Upper lobe of left lung (tissue), 6 donors: ENCODE data around the gene PRLR. TPM values are rescaled to one million over a fixed set of nuclear protein-coding genes. Genes with fewer than 3 reads are reported as not detected.

Experiments
- ATAC-seq, 2 donors: fragments of 200-7000 bp; cut with Tn5 transposase; one replicate each; pipeline ENCODE4 v1.9.1; 2022; ENCODE audit warnings: mild to moderate bottlenecking in 2 of 2, moderate library complexity in 2 of 2; ENCODE audit not compliant: low FRiP score in 2 of 2
- DNase-seq, 2 donors: peaks; one replicate each; pipeline ENCODE4 v3.0.0-alpha.2; 2019 to 2020
- H3K27ac ChIP-seq, 4 donors: fragments of 200-600 bp; sonication (generic); one replicate each; pipeline ENCODE4 v1.5.1; 2016 to 2019
- H3K27me3 ChIP-seq, 4 donors: fragments of 200-600 bp; sonication (generic); one replicate each; pipeline ENCODE4 v1.5.1; 2017 to 2019
- H3K36me3 ChIP-seq, 4 donors: fragments of 200-600 bp; sonication (generic); one replicate each; pipeline ENCODE4 v1.5.1; 2016 to 2019
- H3K4me1 ChIP-seq, 4 donors: fragments of 200-600 bp; sonication (generic); one replicate each; pipeline ENCODE4 v1.5.1; 2018 to 2019
- H3K4me3 ChIP-seq, 4 donors: fragments of 200-600 bp; sonication (generic); one replicate each; pipeline ENCODE4 v1.5.1; 2017 to 2019; ENCODE audit warnings: mild to moderate bottlenecking in 2 of 4, moderate library complexity in 1 of 4
- H3K9me3 ChIP-seq, 4 donors: fragments of 200-600 bp; sonication (generic); one replicate each; pipeline ENCODE4 v1.5.1; 2018 to 2019
- CTCF ChIP-seq, 6 experiments: fragments of 450-650 bp in 4 of 6; fragments of 200-600 bp in 2 of 6; sonication (generic) in 2 of 6; IDR thresholded peaks; one replicate each; pipeline ENCODE4 v1.5.1; 2016 to 2019; ENCODE audit warnings: antibody characterized with exemption in 6 of 6
- EP300 ChIP-seq, 4 donors: sonication (generic); formaldehyde crosslinking; IDR thresholded peaks; one replicate each; pipeline ENCODE4 v1.5.1; 2017; ENCODE audit warnings: antibody characterized with exemption in 4 of 4, control low read depth in 2 of 4
- POLR2A ChIP-seq, 4 donors: fragments of 450-650 bp; IDR thresholded peaks; one replicate each; pipeline ENCODE4 v1.5.1; 2016 to 2017; ENCODE audit warnings: antibody characterized with exemption in 4 of 4, mild to moderate bottlenecking in 2 of 4
- POLR2AphosphoS5 ChIP-seq, 2 donors: sonication (generic); formaldehyde crosslinking; IDR thresholded peaks; one replicate each; pipeline ENCODE4 v1.5.1; 2017; ENCODE audit warnings: antibody characterized with exemption in 2 of 2
- WGBS, 2 donors: methylation state at CpG; one replicate each; pipeline ENCODE4 v1.1.5; 2017 to 2018; 5-methylcytosine and 5-hydroxymethylcytosine counted together
- total RNA-seq, 6 donors: library from RNA; depleted of rRNA in 4 of 6; stranded (reverse); fragments of >200 nt in 4 of 6; gene quantifications; one replicate each; pipeline versions ENCODE4 v1.1.0 to v1.2.1, GENCODE V29; 2016 to 2021
- donor health status: DM: no; HTN: no; CAD: no; lungs with moderate emphysema.
- donor health status: DM: no; HTN: yes; CAD: no; lungs with severe emphysema.

Gene PRLR
- total RNA-seq, 6 donors from 2014 or later = 0.49 to 3.6 (median 1.8) TPM; not detected in 1

GRCh38 chr5:35016174-35017051, 213.9 kb downstream of the PRLR start:
- no peaks in the 10 kb centered on the region for H3K9me3 ChIP-seq
- no peak overlapping the region for H3K27ac ChIP-seq
- WGBS, 2 donors = 52 to 55% methylated on average over 4 of the region's 4 CpGs
- H3K4me3 ChIP-seq = no peak overlapping the region
- ATAC-seq = no peak
- no peak for DNase-seq
- no peaks in the 10 kb centered on the region for H3K4me1 ChIP-seq
- H3K27me3 ChIP-seq = no peaks in the 10 kb centered on the region
- no peaks in the 10 kb centered on the region for H3K36me3 ChIP-seq
- no peak for TF ChIP-seq POLR2AphosphoS5 (IDR thresholded peaks at IDR 0.05)
- TF ChIP-seq EP300 (IDR thresholded peaks at IDR 0.05) = no peak
- TF ChIP-seq POLR2A (IDR thresholded peaks at IDR 0.05) = no peak
- no peak for TF ChIP-seq CTCF (IDR thresholded peaks at IDR 0.05)

- TF ChIP-seq EP300 (IDR thresholded peaks at IDR 0.05) (no peak), POLR2A (IDR thresholded peaks at IDR 0.05) (no peak), POLR2AphosphoS5 (IDR thresholded peaks at IDR 0.05) (no peak), CTCF (IDR thresholded peaks at IDR 0.05) (no peak)
- WGBS, 2 donors = 80% methylated on average over 4 of the region's 4 CpGs
- Histone ChIP-seq H3K4me3 (no peak overlapping the region), H3K36me3 (no peaks in the 10 kb centered on the region), H3K27me3 (no peaks in the 10 kb centered on the region), H3K4me1 (no peaks in the 10 kb centered on the region), H3K9me3 (no peaks in the 10 kb centered on the region), H3K27ac (no peak overlapping the region)
- ATAC-seq = no peak
- no peak for DNase-seq
These were observed 215.2 kb downstream of the PRLR start for GRCh38 chr5:35015063-35015462.

- peak; percentile 17 to 44 for ATAC-seq
- 64 to 74% methylated on average over 5 of the region's 5 CpGs for WGBS, 2 donors
These were observed 217.5 kb downstream of the PRLR start for GRCh38 chr5:35012796-35013195.

GRCh38 chr5:35012365-35012764, 217.9 kb downstream of the PRLR start:
- 88 to 91% methylated on average over 3 of the region's 3 CpGs for WGBS, 2 donors

More at GRCh38 chr5:35012796-35013195, 217.5 kb downstream of the PRLR start:
- Histone ChIP-seq H3K4me1 (no peaks in the 10 kb centered on the region), H3K27ac (no peak overlapping the region), H3K36me3 (no peaks in the 10 kb centered on the region), H3K9me3 (no peaks in the 10 kb centered on the region), H3K27me3 (no peaks in the 10 kb centered on the region), H3K4me3 (no peak overlapping the region)
- peak in 1 of 2 donors; percentile 66 for DNase-seq
- no peak for TF ChIP-seq EP300 (IDR thresholded peaks at IDR 0.05)
- no peak for TF ChIP-seq POLR2AphosphoS5 (IDR thresholded peaks at IDR 0.05)
- no peak for TF ChIP-seq CTCF (IDR thresholded peaks at IDR 0.05)
- TF ChIP-seq POLR2A (IDR thresholded peaks at IDR 0.05) = no peak

More at GRCh38 chr5:35012365-35012764, 217.9 kb downstream of the PRLR start:
- Histone ChIP-seq H3K4me1 (no peaks in the 10 kb centered on the region), H3K9me3 (no peaks in the 10 kb centered on the region), H3K36me3 (no peaks in the 10 kb centered on the region), H3K27ac (no peak overlapping the region), H3K4me3 (no peak overlapping the region), H3K27me3 (no peaks in the 10 kb centered on the region)
- ATAC-seq (no peak), DNase-seq (no peak)
- TF ChIP-seq POLR2A (IDR thresholded peaks at IDR 0.05) = no peak
- no peak for TF ChIP-seq CTCF (IDR thresholded peaks at IDR 0.05)
- no peak for TF ChIP-seq EP300 (IDR thresholded peaks at IDR 0.05)
- no peak for TF ChIP-seq POLR2AphosphoS5 (IDR thresholded peaks at IDR 0.05)
